ENCODE data around the gene TCF15.

Gene TCF15

DNA sequence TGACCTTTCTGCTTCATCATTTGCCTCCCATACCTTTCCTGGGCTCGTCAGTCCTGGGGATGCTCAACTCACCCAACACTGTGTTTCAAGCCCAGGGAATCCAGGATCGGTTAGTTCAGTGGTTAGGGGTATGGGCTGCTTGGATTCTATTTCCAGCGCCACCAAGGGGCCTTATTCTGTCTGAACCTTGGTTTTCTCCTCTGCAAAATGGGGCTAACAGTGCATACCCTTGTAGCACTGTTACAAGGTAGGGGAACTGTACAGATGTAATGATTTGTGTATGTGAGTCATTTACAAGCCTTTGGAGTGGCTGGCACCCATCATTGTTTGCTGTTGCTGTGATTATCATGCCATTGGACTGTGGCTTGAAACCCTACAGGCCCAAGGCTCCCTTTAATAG is 52.0 kb downstream of the TCF15 start:
- DNase-seq (ENCODE audit: extremely low read depth in 1 of 2, low read depth in 1 of 2): no peak

DNA sequence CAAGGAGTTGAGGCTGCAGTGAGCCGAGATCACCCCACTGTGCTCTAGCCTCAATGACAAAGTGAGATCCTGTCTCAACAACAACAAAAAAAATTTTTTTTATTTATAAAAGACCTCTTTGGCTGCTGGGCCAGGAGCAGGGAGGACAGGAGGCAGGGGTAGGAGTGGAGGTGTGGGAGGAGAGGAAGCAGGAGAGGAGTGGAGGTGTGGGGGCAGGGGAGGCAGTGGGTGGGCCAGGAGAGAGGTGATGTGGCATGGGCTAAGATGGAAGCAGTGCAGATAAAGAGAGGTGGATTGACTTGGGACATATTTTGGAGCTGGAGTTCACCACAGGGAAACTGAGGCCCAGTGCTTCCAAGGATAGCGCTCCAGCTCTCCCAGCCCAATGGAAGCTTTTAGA is 53.1 kb downstream of the TCF15 start:
- DNase-seq (ENCODE audit: extremely low read depth in 1 of 2, low read depth in 1 of 2): no peak

DNA sequence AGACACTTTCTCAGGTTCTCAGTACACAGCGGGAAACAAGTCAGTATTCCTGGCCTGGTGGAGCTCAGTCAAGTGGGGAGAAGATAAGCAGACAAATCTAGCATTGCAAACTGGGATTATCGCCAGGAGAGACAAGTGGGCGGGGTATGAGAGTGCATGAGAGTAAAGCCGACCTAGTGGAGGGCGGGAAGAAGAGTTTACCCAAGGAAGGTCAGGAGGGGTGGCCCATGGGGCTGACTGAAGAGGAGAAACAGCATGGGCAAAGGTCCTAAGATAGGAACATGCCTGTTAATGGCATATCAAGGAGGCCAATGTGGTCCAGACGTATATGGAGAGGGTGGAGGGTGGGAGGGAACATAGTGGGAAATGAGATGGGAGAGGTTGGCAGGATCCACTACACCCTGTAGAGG is 54.1 kb downstream of the TCF15 start:
- DNase-seq (ENCODE audit: extremely low read depth in 1 of 2, low read depth in 1 of 2): no peak
